Chondrocyte (in vitro differentiated cells): ENCODE measurements around the gene MYLK. TPM values are rescaled to one million over a fixed set of nuclear protein-coding genes. Genes with fewer than 3 reads are reported as not detected.
A peak's percentile ranks its signal among the peaks of the same experiment; 100 is the strongest.

Experiments
- DNase-seq: peaks from one replicate; pipeline ENCODE4 v3.0.0; 2021; ENCODE audit warnings: mixed read lengths, low spot score
- H3K27ac Mint-ChIP-seq: one replicate; pipeline ENCODE4 v1.8.0; 2021; ENCODE audit warnings: mild to moderate bottlenecking, moderate library complexity, mixed read lengths; ENCODE audit not compliant: unreplicated experiment
- H3K27me3 Mint-ChIP-seq: 2 replicates; pipeline ENCODE4 v1.8.0; 2021; ENCODE audit warnings: low read depth, mixed read lengths
- H3K36me3 Mint-ChIP-seq: 2 replicates; pipeline ENCODE4 v1.8.0; 2021; ENCODE audit warnings: low read depth, mixed read lengths
- H3K4me1 Mint-ChIP-seq: 2 replicates; pipeline ENCODE4 v1.8.0; 2021; ENCODE audit warnings: low read depth, mild to moderate bottlenecking, mixed read lengths
- H3K4me3 Mint-ChIP-seq: one replicate; pipeline ENCODE4 v1.8.0; 2021; ENCODE audit warnings: mild to moderate bottlenecking, moderate library complexity, mixed read lengths; ENCODE audit not compliant: unreplicated experiment
- H3K9me3 Mint-ChIP-seq: 2 replicates; pipeline ENCODE4 v1.8.0; 2021; ENCODE audit warnings: low read depth, mixed read lengths
- CTCF ChIP-seq: fragments of 200-600 bp; sonication (generic); IDR thresholded peaks from 2 replicates; pipeline ENCODE4 v1.5.0; 2021; ENCODE audit warnings: antibody characterized with exemption, mild to moderate bottlenecking, moderate library complexity
- total RNA-seq: library from RNA; stranded (reverse); gene quantifications from 3 replicates; pipeline ENCODE4 v1.2.1, GENCODE V29; 2021

Gene MYLK
- total RNA-seq, 1 donor from 2014 or later: 405 TPM

GRCh38 chr3:123632161-123632655 lies 251.9 kb downstream of the MYLK start:
- Mint-ChIP-seq H3K4me1 (peaks cover 58% of the 10 kb centered on the region), H3K4me3 (no peak overlapping the region), H3K36me3 (peaks cover 48% of the 10 kb centered on the region), H3K27me3 (no peaks in the 10 kb centered on the region), H3K9me3 (no peaks in the 10 kb centered on the region), H3K27ac (peak overlapping the region; percentile 82)
- no peak for TF ChIP-seq CTCF
- no peak for DNase-seq

- no peak overlapping the region for H3K27ac Mint-ChIP-seq
- no peak for DNase-seq
- TF ChIP-seq CTCF: no peak
- H3K4me3 Mint-ChIP-seq: no peak overlapping the region
- H3K4me1 Mint-ChIP-seq: peaks cover 41% of the 10 kb centered on the region
- no peaks in the 10 kb centered on the region for H3K27me3 Mint-ChIP-seq
- no peaks in the 10 kb centered on the region for H3K9me3 Mint-ChIP-seq
- H3K36me3 Mint-ChIP-seq: peaks cover 60% of the 10 kb centered on the region
These were observed 254.4 kb downstream of the MYLK start for GRCh38 chr3:123629747-123630047.

GRCh38 chr3:123628996-123629746 lies 255.0 kb downstream of the MYLK start:
- Mint-ChIP-seq H3K4me3 (no peak overlapping the region), H3K9me3 (no peaks in the 10 kb centered on the region), H3K27ac (no peak overlapping the region), H3K4me1 (peaks cover 41% of the 10 kb centered on the region), H3K36me3 (peaks cover 63% of the 10 kb centered on the region), H3K27me3 (no peaks in the 10 kb centered on the region)
- no peak for TF ChIP-seq CTCF
- no peak for DNase-seq

GRCh38 chr3:123627673-123628670 lies 256.2 kb downstream of the MYLK start:
- Mint-ChIP-seq H3K27ac (peak overlapping the region; percentile 5), H3K9me3 (no peaks in the 10 kb centered on the region), H3K4me3 (no peak overlapping the region), H3K36me3 (peaks cover 57% of the 10 kb centered on the region), H3K27me3 (no peaks in the 10 kb centered on the region), H3K4me1 (peaks cover 40% of the 10 kb centered on the region)
- no peak for TF ChIP-seq CTCF
- no peak for DNase-seq

- peaks cover 39% of the 10 kb centered on the region for H3K4me1 Mint-ChIP-seq
- H3K27ac Mint-ChIP-seq: no peak overlapping the region
- H3K4me3 Mint-ChIP-seq: no peak overlapping the region
- no peaks in the 10 kb centered on the region for H3K27me3 Mint-ChIP-seq
- TF ChIP-seq CTCF: no peak
- peaks cover 62% of the 10 kb centered on the region for H3K36me3 Mint-ChIP-seq
- H3K9me3 Mint-ChIP-seq: no peaks in the 10 kb centered on the region
- DNase-seq: no peak
These were observed 257.3 kb downstream of the MYLK start for GRCh38 chr3:123626881-123627280.
